NCI-H460 (cell line): Measurements from ENCODE around the gene GAPT. TPM values are rescaled to one million over a fixed set of nuclear protein-coding genes. Genes with fewer than 3 reads are reported as not detected.

ENCODE experiments used
- DNase-seq: peaks from one replicate; pipeline ENCODE4 v3.0.0-alpha.2; 2016; ENCODE audit warnings: low read depth; ENCODE audit errors: extremely low read depth
- total RNA-seq: library from RNA; depleted of rRNA; stranded (reverse); fragments of >200 nt; shearing (Covaris generic); gene quantifications from 2 replicates; pipeline ENCODE4 v1.2.3, GENCODE V29; 2014

The GAPT gene
- total RNA-seq, 1 experiment from 2014 or later: not detected

DNA sequence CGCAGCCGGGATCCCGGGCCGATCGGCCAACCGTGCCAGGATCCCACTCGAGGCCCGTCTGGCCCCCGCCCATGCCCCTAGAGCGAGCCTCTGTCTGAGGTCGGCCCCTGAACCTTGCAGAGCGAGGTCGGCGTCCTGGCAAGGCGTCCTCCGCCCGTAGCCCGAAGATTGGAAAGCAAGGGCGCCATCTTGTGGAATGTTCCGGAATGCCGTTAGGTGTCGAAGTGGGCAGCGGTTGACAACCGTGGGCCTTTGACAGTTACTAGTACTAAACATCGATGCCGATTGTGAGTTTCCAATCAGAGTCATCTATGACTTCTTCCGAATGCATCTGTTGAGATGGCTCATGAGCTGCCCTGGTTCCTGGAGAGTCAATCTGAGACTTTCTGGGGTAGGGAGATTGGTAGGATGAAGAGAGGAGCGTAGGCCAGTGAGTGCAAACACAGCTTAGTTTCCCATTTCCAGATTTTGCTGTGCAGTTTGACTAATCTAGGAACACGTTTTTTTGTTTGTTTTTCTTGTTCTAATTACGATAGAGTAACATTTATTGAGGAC, 30.4 kb upstream of the GAPT start:
- peak; percentile 92 for DNase-seq

DNA sequence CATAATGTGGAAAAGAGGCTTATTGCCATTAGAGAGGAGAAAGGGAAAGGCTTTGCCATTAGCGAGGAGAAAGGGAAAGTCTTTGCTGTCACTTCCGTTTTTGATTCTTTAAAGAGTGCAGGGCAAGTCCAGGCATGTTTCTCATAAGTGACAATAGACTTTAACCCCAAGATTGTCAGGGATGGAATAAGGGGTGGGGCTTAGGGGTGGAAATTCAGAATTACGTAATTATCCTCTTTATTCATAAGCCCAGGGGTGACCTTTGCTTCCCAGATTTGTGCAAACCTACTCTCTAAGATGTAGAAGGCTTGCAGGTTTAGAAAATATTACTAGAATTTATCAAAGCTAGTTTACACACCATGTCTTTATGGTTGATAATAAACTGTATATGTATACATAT, 29.1 kb upstream of the GAPT start:
- DNase-seq: no peak

DNA sequence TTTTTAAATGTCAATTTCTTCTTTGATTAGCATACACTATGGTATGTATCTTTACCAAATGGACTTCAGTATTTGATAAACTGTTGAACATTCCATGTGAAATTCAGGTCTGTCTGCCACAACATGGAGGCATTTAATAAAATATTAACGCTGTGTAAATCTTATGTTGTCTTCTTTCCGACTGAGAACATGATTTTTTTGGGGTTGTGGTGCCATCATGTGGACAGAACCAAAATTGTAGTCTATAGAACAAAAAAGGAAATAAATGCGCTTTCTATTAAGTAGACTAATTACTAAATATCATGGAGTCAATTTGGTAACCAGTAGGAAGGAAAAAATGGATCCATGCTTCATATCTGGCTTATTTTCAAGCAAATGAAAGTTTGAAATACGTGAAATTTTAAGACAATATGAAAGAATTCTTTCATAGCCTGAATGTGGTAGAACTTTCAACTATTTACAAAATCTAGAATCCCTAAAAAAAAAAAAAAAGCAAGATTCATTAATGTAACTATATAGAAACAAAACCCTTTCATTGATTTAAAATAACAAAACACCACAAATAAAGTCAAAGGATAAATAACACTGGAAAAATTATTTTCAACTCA, 28.5 kb upstream of the GAPT start:
- peak; percentile 68 for DNase-seq

DNA sequence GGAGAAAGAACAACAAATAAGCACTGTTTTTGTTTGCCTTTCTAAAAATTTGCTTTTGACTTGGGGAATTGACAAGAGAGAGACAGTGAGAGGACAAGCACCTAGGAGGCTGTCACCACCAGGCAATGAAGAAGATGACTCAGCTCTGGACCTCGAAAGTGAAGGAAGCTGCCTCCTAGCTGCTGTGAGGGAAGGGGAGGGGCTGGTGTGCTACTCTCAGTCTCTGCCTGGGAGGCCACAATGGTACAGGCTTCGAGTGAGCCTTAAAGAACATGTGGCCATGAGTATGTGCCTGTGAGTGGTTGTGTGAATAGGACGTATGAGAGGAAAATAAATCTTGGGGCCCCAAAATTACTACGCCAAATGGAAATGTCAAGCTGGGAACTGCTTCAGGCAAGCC, 24.3 kb upstream of the GAPT start:
- no peak for DNase-seq

DNA sequence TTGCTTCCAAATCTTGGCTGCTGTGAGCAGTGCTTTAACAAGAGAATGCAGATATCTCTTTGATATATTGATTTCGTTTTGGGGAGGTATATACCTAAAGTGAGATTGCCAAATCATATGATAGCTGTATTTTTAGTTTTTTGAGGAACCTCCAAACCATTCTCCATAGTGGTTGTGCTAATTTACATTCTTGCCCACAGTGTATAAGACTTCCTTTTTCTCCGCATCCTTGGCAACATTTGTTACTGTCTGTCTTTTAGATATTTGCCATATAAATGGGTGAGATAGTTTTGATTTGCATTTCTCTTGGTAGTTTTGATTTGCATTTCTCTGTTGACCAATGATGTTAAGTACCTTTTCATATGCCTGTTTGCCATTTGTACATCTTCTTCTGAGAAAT, 21.3 kb upstream of the GAPT start:
- no peak for DNase-seq

DNA sequence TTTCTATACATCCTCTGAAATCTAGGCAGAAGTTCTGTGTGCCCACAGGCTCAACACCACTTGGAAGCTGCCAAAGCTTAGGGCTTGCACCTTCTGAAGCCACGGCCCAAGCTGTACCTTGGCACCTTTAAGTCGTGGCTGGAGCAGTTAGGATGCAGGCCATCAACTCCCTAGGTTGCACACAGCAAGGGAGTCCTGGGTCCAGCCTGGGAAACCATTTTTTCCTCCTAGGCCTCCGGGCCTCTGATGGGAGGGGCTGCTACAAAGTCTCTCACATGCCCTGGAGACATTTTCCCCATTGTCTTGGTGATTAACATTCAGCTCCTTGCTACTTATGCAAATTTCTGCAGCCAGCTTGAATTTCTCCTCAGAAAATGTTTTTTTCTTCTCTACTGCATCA, 15.8 kb upstream of the GAPT start:
- no peak for DNase-seq

DNA sequence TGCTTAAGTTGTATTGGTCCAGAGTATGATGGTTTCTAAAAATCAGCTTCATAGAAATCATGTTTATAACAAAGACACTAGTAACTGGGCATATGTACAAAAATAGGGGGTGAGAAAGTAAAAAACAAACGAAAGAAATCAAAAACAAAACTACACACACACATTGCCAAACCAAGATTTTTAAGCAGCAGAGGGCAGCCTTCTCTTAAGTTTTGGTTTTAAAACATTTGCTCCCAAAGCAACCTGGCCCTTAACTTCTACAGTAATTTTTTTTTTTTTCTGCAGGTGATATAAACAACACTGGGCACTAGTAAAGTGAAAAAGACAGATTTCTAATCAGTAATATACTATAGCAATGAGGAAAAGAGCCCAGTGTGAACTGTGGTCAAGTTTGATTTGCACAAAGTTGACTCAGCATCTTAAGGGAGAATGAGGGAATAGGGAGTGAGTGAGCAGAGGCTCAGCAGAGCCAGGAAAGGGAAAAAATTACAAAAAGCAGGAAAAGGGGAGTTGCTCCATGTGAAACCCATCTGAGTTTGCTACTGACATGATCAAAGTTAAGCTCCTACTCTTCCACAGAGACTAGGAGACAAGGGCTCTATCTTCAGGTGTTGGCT, 13.4 kb upstream of the GAPT start:
- no peak for DNase-seq

DNA sequence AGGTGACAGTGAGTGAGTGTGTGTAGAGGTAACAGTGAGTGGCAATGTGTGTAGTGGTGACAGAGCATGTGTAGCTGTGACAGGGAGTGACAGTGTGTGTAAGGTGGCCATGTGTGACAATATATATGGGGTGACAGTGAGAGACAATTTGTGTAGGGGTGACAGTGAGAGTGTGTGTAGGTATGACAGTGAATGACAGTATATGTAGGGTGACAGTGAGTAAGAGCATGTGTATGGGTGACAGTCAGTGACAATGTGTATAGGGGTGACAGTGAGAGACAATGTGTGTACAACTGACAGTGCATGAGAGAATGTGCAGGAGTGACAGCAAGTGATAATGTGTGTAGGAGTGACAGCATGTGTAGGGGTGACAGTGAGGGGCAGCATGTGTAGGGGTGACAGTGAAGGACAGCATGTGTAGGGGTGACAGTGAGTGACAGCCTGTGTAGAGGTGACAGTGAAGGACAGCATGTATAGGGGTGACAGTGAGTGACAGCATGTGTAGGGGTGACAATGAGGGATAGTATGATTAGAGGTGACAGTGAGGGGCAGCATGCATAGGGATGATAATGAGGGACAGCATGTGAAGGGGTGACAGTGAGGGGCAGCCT, 10.1 kb upstream of the GAPT start:
- no peak for DNase-seq

DNA sequence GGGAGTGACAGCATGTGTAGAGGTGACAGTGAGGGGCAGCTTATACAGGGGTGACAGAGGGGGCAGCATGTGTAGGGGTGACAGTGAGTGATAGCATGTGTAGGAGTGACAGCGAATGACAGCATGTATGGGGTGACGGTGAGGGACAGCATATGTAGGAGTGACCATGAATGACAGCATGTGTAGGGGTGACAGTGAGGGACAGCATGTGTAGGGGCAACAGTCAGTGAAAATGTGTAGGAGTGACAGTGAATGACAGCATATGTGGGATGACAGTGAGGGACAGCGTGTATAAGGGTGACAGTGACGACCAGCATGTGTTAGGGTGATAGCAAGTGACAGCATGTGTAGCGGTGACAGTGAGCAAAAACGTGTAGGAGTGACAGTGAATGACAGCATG, 9.4 kb upstream of the GAPT start:
- no peak for DNase-seq

DNA sequence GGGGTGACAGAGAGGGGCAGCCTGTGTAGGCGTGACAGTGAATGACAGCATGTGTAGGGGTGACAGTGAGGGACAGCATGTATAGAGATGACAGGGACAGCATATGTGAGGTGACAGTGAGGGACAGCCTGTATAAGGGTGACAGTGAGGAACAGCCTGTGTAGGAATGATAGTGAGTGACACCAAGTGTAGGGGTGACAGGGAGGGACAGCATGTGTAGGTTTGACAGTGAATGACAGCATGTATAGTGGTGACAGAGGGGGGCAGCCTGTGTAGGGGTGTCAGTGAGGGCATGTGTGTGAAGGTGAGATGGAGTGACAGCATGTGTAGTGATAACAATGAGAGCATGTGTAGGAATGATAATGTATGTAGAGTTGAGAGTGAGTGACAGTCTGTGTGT, 8.7 kb upstream of the GAPT start:
- no peak for DNase-seq

DNA sequence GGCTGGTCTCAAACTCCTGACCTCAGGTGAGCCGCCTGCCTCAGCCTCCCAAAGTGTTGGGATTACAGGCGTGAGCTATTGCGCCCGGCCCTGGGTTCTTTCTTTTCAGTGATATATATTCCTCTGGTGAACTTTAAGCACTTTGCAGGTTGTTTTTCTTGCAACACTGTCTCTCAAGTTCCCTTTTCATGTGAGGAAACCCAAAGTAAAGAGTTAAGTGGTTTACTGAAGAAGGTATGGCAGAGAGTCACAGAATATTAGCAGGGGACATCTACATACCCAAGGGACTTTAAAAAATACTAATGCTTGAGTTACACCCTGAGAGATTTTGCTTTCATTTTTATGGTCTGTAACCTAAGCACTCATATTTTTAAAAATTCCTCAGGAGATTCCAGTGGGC, 6.7 kb upstream of the GAPT start:
- no peak for DNase-seq

DNA sequence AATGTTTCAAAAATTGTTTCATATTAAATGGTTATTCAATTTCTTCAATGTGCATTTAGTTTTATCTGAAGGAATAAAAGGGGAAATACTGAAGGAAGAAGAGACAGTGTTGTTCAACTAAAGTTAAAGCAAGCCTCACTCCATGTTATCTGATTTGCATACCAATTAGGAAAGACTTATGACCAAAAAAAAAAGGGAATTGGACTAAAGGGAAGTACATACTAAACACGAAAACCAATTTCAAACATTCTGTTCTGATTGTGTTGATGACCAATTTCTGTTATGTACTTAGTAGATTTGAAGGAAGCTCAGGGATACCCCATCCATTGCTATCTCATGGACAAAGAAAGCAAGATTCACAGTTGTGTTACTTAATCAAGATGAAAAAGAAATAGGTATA, 4.9 kb upstream of the GAPT start:
- no peak for DNase-seq

DNA sequence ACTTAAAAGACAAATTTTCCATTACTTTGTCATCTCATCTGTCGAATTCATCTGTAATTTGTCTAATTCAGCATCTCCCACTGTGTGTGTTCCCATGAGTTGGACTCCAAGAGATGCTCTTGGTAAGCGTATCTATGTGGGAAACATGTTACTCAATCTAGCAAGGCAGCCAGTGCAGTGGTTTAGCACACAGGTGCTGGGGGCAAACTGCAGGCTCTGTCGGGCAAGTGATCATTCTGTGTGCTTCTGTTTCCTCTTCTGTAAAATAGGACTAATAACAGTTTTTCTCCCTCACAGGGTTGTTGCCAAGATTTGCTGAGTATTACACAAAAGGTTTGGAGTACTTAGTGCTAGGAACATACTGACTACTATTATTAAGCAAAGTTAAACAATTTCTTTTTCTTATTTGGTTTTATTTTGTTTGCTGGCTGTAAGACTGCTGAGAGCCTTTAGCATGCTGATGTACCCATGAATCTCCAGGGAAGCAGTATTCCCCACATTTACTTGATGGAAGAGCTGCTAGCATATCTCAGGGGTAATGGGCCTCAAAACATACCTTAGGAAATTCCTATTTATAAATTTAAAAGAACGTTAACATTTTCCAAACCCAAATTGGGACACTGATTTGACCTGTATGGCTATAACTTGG, 709 bp upstream of the GAPT start:
- DNase-seq: no peak

DNA sequence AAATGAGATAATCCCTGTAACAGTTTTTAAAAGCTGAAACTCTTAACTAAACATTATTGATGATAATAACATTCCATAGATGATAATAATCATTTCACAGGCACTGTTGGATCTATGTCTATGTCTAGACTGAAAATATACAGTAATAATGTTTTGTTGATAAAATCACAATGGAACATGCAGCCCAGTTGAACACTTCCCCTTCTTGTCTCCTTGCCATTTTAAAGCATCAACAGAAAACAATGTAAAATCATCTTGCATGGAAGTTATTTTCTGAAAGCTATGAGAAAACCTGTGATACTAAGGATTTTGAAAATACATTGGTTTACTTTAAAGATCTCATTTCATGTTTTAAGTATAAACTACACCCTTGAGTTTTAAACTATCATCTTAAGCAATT, 1.9 kb downstream of the GAPT start:
- DNase-seq: no peak

DNA sequence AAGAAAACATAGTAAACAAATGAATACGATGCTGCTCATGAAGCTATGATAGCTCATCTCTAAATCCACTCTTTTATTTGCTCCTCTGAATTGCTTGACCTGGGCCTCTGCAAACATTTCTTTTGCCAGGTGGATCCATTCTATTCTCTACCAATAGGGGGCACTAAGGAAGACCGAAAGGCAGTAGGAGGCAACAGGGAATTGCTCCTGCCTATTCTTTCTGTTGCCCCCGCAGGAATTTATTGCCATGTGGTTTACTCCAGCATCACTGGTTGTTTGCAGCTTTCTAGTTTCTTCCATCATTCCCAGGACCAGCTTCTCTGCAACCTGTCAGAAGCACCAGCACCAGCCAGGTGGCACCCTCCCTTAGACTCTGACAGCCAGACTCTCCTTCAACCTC, 5.3 kb downstream of the GAPT start:
- DNase-seq: no peak

DNA sequence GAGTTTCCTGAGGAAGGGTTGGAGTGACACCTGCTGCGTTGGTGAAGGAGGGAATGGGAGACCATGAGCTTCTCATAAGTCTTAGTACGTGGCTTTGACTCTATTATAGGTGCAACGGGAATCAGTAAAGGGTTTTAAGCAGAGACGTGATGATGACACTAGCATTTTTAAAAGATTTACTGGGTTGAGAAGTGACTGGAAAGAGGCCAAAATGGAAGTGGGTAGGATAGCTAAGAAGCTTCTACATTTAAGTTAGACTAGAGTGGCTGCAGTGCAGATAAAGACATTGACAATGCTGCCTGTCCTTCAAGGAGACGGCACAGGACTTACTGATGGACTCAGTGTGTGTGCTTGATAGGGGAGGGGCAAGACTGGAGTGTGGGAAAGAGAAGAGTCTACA, 6.2 kb downstream of the GAPT start:
- no peak for DNase-seq

DNA sequence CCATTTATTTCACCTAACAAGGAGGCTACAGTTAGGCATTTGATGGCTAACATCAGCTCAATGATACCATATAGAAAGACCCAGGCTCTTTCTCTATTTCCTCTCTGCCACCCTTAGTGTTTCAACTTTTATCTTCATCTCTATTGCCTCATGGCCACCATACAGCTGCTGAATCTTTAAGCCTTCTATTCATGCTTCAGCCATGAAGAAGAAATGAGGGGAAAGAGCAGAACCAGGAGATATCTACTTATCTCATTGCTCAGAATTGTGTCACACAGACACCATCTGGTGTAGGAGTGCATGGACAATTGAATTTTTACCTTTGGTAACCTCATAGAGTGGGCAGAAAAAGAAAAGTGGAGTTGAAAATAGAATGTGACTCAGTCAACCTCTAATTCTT, 6.7 kb downstream of the GAPT start:
- DNase-seq: no peak

DNA sequence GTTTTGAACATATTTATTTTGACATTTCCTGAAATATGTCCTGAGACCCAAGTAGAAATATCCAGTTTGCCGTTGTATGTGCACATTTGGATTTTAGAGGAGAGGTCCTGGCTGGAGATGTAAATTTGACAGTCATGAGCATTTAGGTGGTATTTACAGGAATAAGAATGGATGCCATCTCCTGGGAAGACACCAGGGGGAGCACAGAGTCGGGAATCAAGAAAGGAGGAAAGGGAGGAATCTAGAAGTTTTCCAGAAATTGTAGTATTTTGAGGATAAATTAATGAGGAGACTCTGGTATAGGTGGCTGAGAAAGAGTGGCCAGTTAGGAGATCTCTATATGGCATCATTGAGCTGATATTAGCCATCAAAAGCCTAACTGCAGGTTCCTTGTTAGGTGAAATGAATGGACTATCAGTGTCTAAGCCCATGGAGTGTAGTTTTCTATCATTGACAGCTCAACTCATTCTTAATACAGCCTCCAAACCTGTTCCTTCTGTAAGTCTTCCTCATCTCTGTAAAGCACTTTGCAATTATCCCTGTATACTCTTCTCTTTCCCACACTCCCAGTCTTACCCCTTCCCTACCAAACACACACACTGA, 7.2 kb downstream of the GAPT start:
- DNase-seq: peak; percentile 46

DNA sequence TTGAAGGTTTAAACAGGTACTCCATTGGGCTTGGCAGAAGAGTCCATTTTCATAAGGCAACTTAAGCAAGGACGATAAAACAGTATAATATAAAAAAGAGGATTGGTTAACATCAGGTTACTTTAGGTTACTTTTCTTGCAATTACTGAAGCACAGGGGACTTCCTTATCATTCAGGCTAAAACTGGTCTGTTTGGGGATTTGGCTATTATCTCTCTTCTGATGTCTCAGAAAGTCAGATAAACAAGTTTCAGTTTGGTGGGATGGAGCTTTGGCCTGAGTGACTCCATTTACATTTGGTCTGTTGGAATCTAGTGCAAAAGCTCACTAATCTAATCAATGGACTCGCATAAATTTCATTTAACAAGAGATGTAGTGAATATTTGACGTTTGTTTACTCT, 8.0 kb downstream of the GAPT start:
- no peak for DNase-seq

DNA sequence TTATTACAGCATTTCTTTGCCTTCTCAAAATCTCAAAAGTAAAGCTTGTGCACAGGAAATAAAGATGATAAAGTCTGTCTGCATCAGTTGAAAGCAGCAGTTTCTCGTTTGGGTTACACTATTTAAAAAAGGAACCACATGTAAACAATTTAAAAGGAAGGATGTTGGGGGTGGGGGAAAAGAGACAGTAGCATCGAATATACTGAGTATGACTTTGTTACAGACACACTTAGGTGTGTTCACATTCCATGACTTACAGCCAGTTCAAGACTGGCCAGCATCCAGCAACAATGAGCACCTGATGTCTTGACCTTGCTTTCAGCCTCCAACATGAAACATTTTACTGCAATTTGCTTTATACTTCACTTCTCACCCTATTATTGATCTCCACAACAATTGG, 8.7 kb downstream of the GAPT start:
- no peak for DNase-seq

DNA sequence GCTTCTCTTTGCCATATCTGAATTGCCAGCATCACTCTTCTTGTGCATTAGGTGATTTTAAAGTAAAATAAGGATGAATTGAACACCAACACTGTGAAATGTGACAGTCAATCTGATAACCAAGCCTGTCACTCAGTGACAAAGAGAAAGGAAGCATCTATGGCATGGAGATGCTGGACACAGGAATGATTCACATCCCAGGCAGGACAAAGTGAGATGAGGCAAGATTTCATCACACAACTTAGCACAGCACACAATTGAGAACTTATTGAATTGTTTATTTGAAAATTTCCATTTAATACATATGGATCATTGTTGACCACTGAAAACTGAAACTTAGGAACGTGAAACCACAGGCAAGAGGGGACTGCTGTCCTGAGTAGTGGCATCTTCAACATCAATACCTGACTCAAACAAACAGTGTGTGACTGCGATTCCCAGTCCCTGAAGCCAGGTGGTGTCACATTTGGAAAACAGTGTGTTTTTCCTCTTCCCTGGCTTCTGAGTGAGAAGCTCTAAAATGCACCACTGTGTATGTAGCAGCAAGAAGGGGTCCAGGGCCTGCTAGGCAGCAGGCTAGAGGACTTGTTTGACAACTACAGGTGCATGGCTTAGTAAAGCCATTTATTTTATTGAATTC, 10.7 kb downstream of the GAPT start:
- no peak for DNase-seq
